Left ventricle myocardium inferior (tissue), 1 donor: ENCODE data around the gene NTM. TPM values are rescaled to one million over a fixed set of nuclear protein-coding genes. Genes with fewer than 3 reads are reported as not detected.

Experiments used
- DNase-seq: peaks from one replicate; pipeline ENCODE4 v3.0.0-alpha.2; 2020
- H3K27ac ChIP-seq: fragments of 200-600 bp; replicated peaks from 2 replicates; pipeline ENCODE4 v1.8.0; 2021
- H3K27me3 ChIP-seq: fragments of 200-600 bp; 2 replicates; pipeline ENCODE4 v1.8.0; 2021; ENCODE audit warnings: low read depth
- H3K36me3 ChIP-seq: fragments of 200-600 bp; 2 replicates; pipeline ENCODE4 v1.8.0; 2021
- H3K4me1 ChIP-seq: fragments of 200-600 bp; 2 replicates; pipeline ENCODE4 v1.8.0; 2021
- H3K4me3 ChIP-seq: fragments of 200-600 bp; 2 replicates; pipeline ENCODE4 v1.8.0; 2021; ENCODE audit warnings: mild to moderate bottlenecking, moderate library complexity
- H3K9me3 ChIP-seq: fragments of 200-600 bp; replicated peaks from 2 replicates; pipeline ENCODE4 v1.8.0; 2021
- CTCF ChIP-seq: fragments of 200-600 bp; IDR thresholded peaks from 2 replicates; pipeline ENCODE4 v1.8.0; 2021; ENCODE audit warnings: antibody characterized with exemption, mild to moderate bottlenecking, borderline replicate concordance
- intact Hi-C: fragments of 100-400 bp; cut with micrococcal nuclease; formaldehyde crosslinking; loops from one replicate; pipeline ENCODE4 v1.11.0; 2022
- total RNA-seq: library from RNA; stranded (reverse); fragmentation: NEBNext Ultra II Directional; extraction: Animal tissue kit (Norgen Biotek cat#: 25700); gene quantifications from one replicate; pipeline ENCODE4 v1.2.1, GENCODE V29; 2021
- donor health status: DM: no; HTN: yes; CAD: no; lungs with severe emphysema.

Gene NTM
- total RNA-seq, 1 donor from 2014 or later: 1.0 TPM

- H3K27me3 ChIP-seq: peaks cover 95% of the 10 kb centered on the region
- DNase-seq: no peak
- intact Hi-C loops: no loop called here
- no peaks in the 10 kb centered on the region for H3K36me3 ChIP-seq
- H3K4me3 ChIP-seq: no peak overlapping the region
- no peak overlapping the region for H3K27ac ChIP-seq
- no peaks in the 10 kb centered on the region for H3K4me1 ChIP-seq
- no peaks in the 10 kb centered on the region for H3K9me3 ChIP-seq
- TF ChIP-seq CTCF: no peak
These were observed 167.9 kb downstream of the NTM start for GRCh38 chr11:131538322-131538721.

- no peak for TF ChIP-seq CTCF
- Histone ChIP-seq H3K27ac (no peak overlapping the region), H3K4me3 (no peak overlapping the region), H3K4me1 (no peaks in the 10 kb centered on the region), H3K27me3 (peaks cover 95% of the 10 kb centered on the region), H3K36me3 (no peaks in the 10 kb centered on the region), H3K9me3 (no peaks in the 10 kb centered on the region)
- intact Hi-C loops: no loop called here
- DNase-seq: no peak
These were observed 170.3 kb downstream of the NTM start for GRCh38 chr11:131540676-131541075.

GRCh38 chr11:131543389-131544025, 173.1 kb downstream of the NTM start:
- H3K36me3 ChIP-seq: no peaks in the 10 kb centered on the region
- H3K9me3 ChIP-seq: no peaks in the 10 kb centered on the region
- H3K4me3 ChIP-seq: no peak overlapping the region
- H3K4me1 ChIP-seq: no peaks in the 10 kb centered on the region
- DNase-seq: no peak
- peaks cover 94% of the 10 kb centered on the region for H3K27me3 ChIP-seq
- H3K27ac ChIP-seq: no peak overlapping the region
- intact Hi-C loops: no loop called here
- TF ChIP-seq CTCF: no peak

GRCh38 chr11:131544591-131544990, 174.2 kb downstream of the NTM start:
- no peaks in the 10 kb centered on the region for H3K36me3 ChIP-seq
- no peak for DNase-seq
- no peak overlapping the region for H3K4me3 ChIP-seq
- H3K27ac ChIP-seq: no peak overlapping the region
- intact Hi-C loops: no loop called here
- H3K4me1 ChIP-seq: no peaks in the 10 kb centered on the region
- TF ChIP-seq CTCF: no peak
- peaks cover 94% of the 10 kb centered on the region for H3K27me3 ChIP-seq
- no peaks in the 10 kb centered on the region for H3K9me3 ChIP-seq

GRCh38 chr11:131546218-131546895, 175.9 kb downstream of the NTM start:
- Histone ChIP-seq H3K4me3 (no peak overlapping the region), H3K4me1 (no peaks in the 10 kb centered on the region), H3K27me3 (peaks cover 96% of the 10 kb centered on the region), H3K27ac (no peak overlapping the region), H3K9me3 (no peaks in the 10 kb centered on the region), H3K36me3 (no peaks in the 10 kb centered on the region)
- DNase-seq: no peak
- no peak for TF ChIP-seq CTCF
- intact Hi-C loops: no loop called here
